ENCODE data around the gene CNDP1.

- TF ChIP-seq CTCF (IDR thresholded peaks at IDR 0.05) (no peak), POLR2A (IDR thresholded peaks at IDR 0.05) (no peak)
These were observed 36.5 kb upstream of the CNDP1 start for GRCh38 chr18:74497778-74498177.
